SK-N-SH (cell line): ENCODE data around the gene LRRC59.

Source experiments
- EZH2phosphoT487 ChIP-seq: fragments of 200-600 bp; sonication (generic); IDR thresholded peaks from 2 replicates; pipeline ENCODE4 v1.6.1; 2017; ENCODE audit warnings: low read depth, mixed run types, mild to moderate bottlenecking, antibody characterized with exemption, moderate library complexity, borderline replicate concordance
- POLR2AphosphoS5 ChIP-seq: IDR thresholded peaks from 2 replicates; pipeline ENCODE4 v1.6.1; 2012; ENCODE audit warnings: low read depth, low read length
- RCOR1 ChIP-seq: fragments of 150-350 bp; IDR thresholded peaks from 2 replicates; pipeline ENCODE4 v1.6.1; 2017; ENCODE audit warnings: antibody characterized with exemption, low read length
- RFX5 ChIP-seq: IDR thresholded peaks from 2 replicates; pipeline ENCODE4 v1.6.1; 2012; ENCODE audit warnings: mild to moderate bottlenecking, improper control_type of control experiment, low read length
- TF ChIP-seq, protein P1 (sequence below): fragments of 200-600 bp; sonication (generic); IDR thresholded peaks from 2 replicates; pipeline ENCODE4 v1.6.1; 2017; ENCODE audit warnings: antibody characterized with exemption, mild to moderate bottlenecking, moderate library complexity

DNA sequence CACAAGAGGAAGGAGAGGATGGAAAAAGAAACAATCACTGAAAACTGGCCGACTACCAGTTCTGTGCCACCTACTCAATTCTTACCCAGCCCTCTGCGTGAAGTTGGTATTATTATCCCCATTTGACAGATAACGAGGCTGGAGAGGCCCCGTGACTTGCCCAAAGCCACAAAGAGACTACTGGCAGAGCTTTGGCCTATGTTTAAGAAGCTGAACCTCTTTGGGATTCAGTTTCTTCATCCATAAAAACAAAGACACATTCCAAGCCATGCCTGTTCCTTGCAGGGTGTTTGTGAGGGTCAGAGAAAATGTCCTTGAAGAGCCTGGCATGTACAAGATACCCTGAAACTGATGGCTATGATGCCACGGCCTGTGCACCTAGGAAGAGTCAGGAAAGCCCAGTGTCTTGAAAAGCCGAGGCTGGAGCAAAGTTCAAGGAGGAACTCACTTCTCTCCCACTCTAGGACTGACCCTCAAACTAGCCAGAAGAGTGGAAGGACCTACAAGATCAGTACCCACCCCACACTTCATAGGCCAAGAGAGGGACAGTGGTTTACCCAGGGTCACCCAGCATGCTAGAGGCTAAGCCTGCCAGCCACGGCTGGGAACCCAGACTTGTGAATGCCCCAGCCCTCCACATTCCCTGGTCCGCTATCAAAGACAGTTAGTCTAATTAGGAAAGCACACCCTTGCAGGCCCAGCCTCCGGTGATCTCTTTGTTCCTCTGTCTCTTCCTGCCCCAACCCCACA is 27.1 kb upstream of the LRRC59 start:
- TF ChIP-seq, protein P1, sequence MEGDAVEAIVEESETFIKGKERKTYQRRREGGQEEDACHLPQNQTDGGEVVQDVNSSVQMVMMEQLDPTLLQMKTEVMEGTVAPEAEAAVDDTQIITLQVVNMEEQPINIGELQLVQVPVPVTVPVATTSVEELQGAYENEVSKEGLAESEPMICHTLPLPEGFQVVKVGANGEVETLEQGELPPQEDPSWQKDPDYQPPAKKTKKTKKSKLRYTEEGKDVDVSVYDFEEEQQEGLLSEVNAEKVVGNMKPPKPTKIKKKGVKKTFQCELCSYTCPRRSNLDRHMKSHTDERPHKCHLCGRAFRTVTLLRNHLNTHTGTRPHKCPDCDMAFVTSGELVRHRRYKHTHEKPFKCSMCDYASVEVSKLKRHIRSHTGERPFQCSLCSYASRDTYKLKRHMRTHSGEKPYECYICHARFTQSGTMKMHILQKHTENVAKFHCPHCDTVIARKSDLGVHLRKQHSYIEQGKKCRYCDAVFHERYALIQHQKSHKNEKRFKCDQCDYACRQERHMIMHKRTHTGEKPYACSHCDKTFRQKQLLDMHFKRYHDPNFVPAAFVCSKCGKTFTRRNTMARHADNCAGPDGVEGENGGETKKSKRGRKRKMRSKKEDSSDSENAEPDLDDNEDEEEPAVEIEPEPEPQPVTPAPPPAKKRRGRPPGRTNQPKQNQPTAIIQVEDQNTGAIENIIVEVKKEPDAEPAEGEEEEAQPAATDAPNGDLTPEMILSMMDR: no peak
- TF ChIP-seq RFX5 (no peak), POLR2AphosphoS5 (no peak), RCOR1 (no peak), EZH2phosphoT487 (no peak)
